NCI-H524 (cell line): Measurements from ENCODE around the gene RAB8A.

Experiments used
- DNase-seq, 2 experiments: peaks; one replicate each; lab custom pipeline; 2025; lab: John Stamatoyannopoulos, UW

Gene RAB8A

GRCh38 chr19:16111160-16111908 lies at the start of gene RAB8A:
TSS of gene RAB8A (plus strand) at chr19:16111889. CDS start at chr19:16111902, 13 bp downstream.
- DNase-seq, result peak; percentile 99

GRCh38 chr19:16061943-16062342 lies 49.7 kb upstream of the RAB8A start:
- no peak for DNase-seq

GRCh38 chr19:16062789-16063188 lies 48.9 kb upstream of the RAB8A start:
- peak in 1 of 2 experiments; percentile 46 for DNase-seq

- no peak for DNase-seq
Measured at GRCh38 chr19:16064209-16064889, 47.3 kb upstream of the RAB8A start.

- peak; percentile 26 to 60 for DNase-seq
Measured at GRCh38 chr19:16066611-16067104, 45.0 kb upstream of the RAB8A start.

GRCh38 chr19:16067205-16067938 lies 44.3 kb upstream of the RAB8A start:
- no peak for DNase-seq

GRCh38 chr19:16068696-16069259 lies 42.9 kb upstream of the RAB8A start:
- DNase-seq, result no peak

- DNase-seq, result no peak
Measured at GRCh38 chr19:16069813-16070365, 41.8 kb upstream of the RAB8A start.

- no peak for DNase-seq
Measured at GRCh38 chr19:16070366-16070990, 41.2 kb upstream of the RAB8A start.

- DNase-seq, result no peak
Measured at GRCh38 chr19:16071072-16071691, 40.5 kb upstream of the RAB8A start.

GRCh38 chr19:16073481-16073880 lies 38.2 kb upstream of the RAB8A start:
- DNase-seq, result no peak

GRCh38 chr19:16073988-16074387 lies 37.7 kb upstream of the RAB8A start:
- DNase-seq, result no peak

GRCh38 chr19:16074488-16075365 lies 37.0 kb upstream of the RAB8A start:
- DNase-seq, result no peak

GRCh38 chr19:16075430-16076153 lies 36.1 kb upstream of the RAB8A start:
- DNase-seq, result no peak

GRCh38 chr19:16076154-16076957 lies 35.3 kb upstream of the RAB8A start, which contains the start of gene TPM4:
TSS of gene TPM4 (plus strand) at chr19:16076495. CDS start at chr19:16076566, 71 bp downstream.
- DNase-seq, result peak; percentile 28 to 50

GRCh38 chr19:16076958-16077611 lies 34.6 kb upstream of the RAB8A start:
- peak; percentile 46 to 58 for DNase-seq

- peak; percentile 25 to 68 for DNase-seq
Measured at GRCh38 chr19:16077984-16078758, 33.5 kb upstream of the RAB8A start.
